SK-N-SH treated with all-trans-retinoic acid at 6 μM for 48 hours (cell line): Measurements from ENCODE around the gene TTC7B.

Experiments
- ATAC-seq: fragments of 200-7000 bp; cut with Tn5 transposase; 3 replicates; pipeline ENCODE4 v1.9.1; 2020; ENCODE audit warnings: mild to moderate bottlenecking, moderate library complexity
- ARNTL ChIP-seq: fragments of 450-650 bp; formaldehyde crosslinking; IDR thresholded peaks from 2 replicates; pipeline ENCODE4 v1.5.0; 2020; ENCODE audit warnings: low read depth, mild to moderate bottlenecking, moderate library complexity, borderline replicate concordance
- BACH2 ChIP-seq: fragments of 250-450 bp; sonication (Bioruptor Pico); IDR thresholded peaks from 2 replicates; pipeline ENCODE4 v1.9.0; 2021; ENCODE audit warnings: mild to moderate bottlenecking, borderline replicate concordance
- CSDC2 ChIP-seq: fragments of 250-450 bp; sonication (Bioruptor Pico); IDR thresholded peaks from 2 replicates; pipeline ENCODE4 v1.5.0; 2020; ENCODE audit warnings: mild to moderate bottlenecking, moderate library complexity
- ESRRG ChIP-seq: fragments of 250-450 bp; sonication (Bioruptor Pico); IDR thresholded peaks from 2 replicates; pipeline ENCODE4 v1.6.1; 2021; ENCODE audit warnings: mild to moderate bottlenecking
- GLIS3 ChIP-seq: fragments of 250-450 bp; sonication (Bioruptor Pico); IDR thresholded peaks from 2 replicates; pipeline ENCODE4 v1.5.0; 2020; ENCODE audit warnings: mild to moderate bottlenecking, moderate library complexity
- ISL1 ChIP-seq: fragments of 250-450 bp; sonication (Bioruptor Pico); IDR thresholded peaks from 2 replicates; pipeline ENCODE4 v2.1.2; 2022; ENCODE audit warnings: mild to moderate bottlenecking, moderate library complexity
- OSR1 ChIP-seq: fragments of 250-450 bp; sonication (Bioruptor Pico); IDR thresholded peaks from 2 replicates; pipeline ENCODE4 v1.8.0; 2022; ENCODE audit warnings: moderate library complexity, mild to moderate bottlenecking, inconsistent platforms
- PPARA ChIP-seq: fragments of 250-450 bp; sonication (Bioruptor Pico); IDR thresholded peaks from 2 replicates; pipeline ENCODE4 v1.5.0; 2020; ENCODE audit warnings: mild to moderate bottlenecking, borderline replicate concordance
- SNAI2 ChIP-seq: fragments of 250-450 bp; sonication (Bioruptor Pico); IDR thresholded peaks from 2 replicates; pipeline ENCODE4 v1.5.0; 2020; ENCODE audit warnings: mild to moderate bottlenecking, moderate library complexity
- TCF4 ChIP-seq: fragments of 250-450 bp; sonication (Bioruptor Pico); IDR thresholded peaks from 2 replicates; pipeline ENCODE4 v1.8.0; 2021; ENCODE audit warnings: mild to moderate bottlenecking, moderate library complexity, borderline replicate concordance
- TOX ChIP-seq: fragments of 250-450 bp; sonication (Bioruptor Pico); IDR thresholded peaks from 2 replicates; pipeline ENCODE4 v1.8.0; 2021; ENCODE audit warnings: mild to moderate bottlenecking, moderate library complexity, borderline replicate concordance
- ZC3H10 ChIP-seq: fragments of 250-450 bp; sonication (Bioruptor Pico); IDR thresholded peaks from 2 replicates; pipeline ENCODE4 v1.5.1; 2021; ENCODE audit warnings: mild to moderate bottlenecking, moderate library complexity
- ZFP3 ChIP-seq: fragments of 250-450 bp; sonication (Bioruptor Pico); IDR thresholded peaks from 2 replicates; pipeline ENCODE4 v1.5.0; 2020; ENCODE audit warnings: mild to moderate bottlenecking, moderate library complexity
- ZFP30 ChIP-seq: fragments of 450-650 bp; formaldehyde crosslinking; IDR thresholded peaks from 2 replicates; pipeline ENCODE4 v1.5.0; 2022; ENCODE audit warnings: mild to moderate bottlenecking, moderate library complexity
- ZNF565 ChIP-seq: fragments of 450-650 bp; formaldehyde crosslinking; conservative IDR thresholded peaks from 2 replicates; pipeline ENCODE4 v1.5.0; 2020; ENCODE audit warnings: low read depth, mild to moderate bottlenecking, moderate library complexity
- ZNF70 ChIP-seq: fragments of 450-650 bp; formaldehyde crosslinking; IDR thresholded peaks from 2 replicates; pipeline ENCODE4 v1.5.0; 2020; ENCODE audit warnings: mild to moderate bottlenecking, moderate library complexity
- ZNF8 ChIP-seq: fragments of 450-650 bp; formaldehyde crosslinking; IDR thresholded peaks from 2 replicates; pipeline ENCODE4 v1.5.0; 2020; ENCODE audit warnings: mild to moderate bottlenecking, moderate library complexity
- TF ChIP-seq, protein P1 (sequence below): fragments of 250-450 bp; sonication (Bioruptor Pico); IDR thresholded peaks from 2 replicates; pipeline ENCODE4 v1.5.1; 2020; ENCODE audit warnings: low read depth, mild to moderate bottlenecking, moderate library complexity
- TF ChIP-seq, protein P2 (sequence below): fragments of 250-450 bp; sonication (Bioruptor Pico); IDR thresholded peaks from 2 replicates; pipeline ENCODE4 v1.5.1; 2021; ENCODE audit warnings: mild to moderate bottlenecking, moderate library complexity
- TF ChIP-seq, protein P3 (sequence below): fragments of 250-450 bp; sonication (Bioruptor Pico); IDR thresholded peaks from 2 replicates; pipeline ENCODE4 v1.8.0; 2020; ENCODE audit warnings: mild to moderate bottlenecking, moderate library complexity, borderline replicate concordance
- TF ChIP-seq, protein P4 (sequence below): fragments of 250-450 bp; sonication (Bioruptor Pico); IDR thresholded peaks from 2 replicates; pipeline ENCODE4 v1.8.0; 2021; ENCODE audit warnings: low read depth, mild to moderate bottlenecking, moderate library complexity, borderline replicate concordance
- TF ChIP-seq, protein P5 (sequence below): fragments of 250-450 bp; sonication (Bioruptor Pico); IDR thresholded peaks from 2 replicates; pipeline ENCODE4 v1.5.0; 2020; ENCODE audit warnings: mild to moderate bottlenecking, moderate library complexity

TTC7B gene

DNA sequence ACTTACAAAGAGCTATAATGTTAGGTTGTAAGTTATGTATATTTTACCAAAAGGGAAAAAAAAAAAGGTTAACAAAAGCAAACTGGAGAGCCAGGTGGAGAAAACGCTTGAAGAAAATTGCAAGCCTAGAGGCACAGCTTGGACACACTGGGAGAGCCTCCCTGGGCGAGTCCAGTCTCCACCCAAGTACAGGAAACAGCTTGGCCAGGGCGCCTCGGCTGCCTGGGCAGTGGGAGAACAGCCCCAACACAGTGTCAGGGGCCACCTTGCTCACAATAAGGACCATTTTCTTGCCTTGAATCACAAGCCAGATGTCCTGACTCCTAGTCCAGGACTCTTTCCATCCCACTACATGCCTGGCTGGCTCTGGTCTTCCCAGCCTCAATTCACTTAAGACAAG, 33.3 kb downstream of the TTC7B start:
- no peak for ATAC-seq

DNA sequence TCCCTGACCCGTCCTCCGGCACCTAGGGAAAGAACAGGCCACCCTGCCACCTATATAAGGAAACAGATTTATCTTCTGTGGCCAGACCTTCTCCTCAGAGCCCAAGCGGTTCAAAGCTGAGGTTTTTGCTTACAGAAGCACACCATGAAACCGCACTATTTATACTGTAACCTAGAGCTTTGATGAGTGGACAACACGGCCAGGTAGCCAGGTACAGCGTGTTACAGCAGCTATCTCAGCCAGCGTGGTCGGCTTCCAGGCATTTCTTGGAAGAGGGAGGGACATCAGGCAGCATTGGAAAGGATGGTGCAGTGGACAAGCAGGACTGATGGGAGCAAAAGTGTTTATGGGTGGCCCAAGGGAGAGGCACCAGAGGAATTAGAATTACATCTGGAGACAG, 34.4 kb downstream of the TTC7B start:
- no peak for ATAC-seq
- TF ChIP-seq, protein P1, sequence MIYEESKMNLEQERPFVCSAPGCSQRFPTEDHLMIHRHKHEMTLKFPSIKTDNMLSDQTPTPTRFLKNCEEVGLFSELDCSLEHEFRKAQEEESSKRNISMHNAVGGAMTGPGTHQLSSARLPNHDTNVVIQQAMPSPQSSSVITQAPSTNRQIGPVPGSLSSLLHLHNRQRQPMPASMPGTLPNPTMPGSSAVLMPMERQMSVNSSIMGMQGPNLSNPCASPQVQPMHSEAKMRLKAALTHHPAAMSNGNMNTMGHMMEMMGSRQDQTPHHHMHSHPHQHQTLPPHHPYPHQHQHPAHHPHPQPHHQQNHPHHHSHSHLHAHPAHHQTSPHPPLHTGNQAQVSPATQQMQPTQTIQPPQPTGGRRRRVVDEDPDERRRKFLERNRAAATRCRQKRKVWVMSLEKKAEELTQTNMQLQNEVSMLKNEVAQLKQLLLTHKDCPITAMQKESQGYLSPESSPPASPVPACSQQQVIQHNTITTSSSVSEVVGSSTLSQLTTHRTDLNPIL = no peak
- TF ChIP-seq ARNTL (CRISPR knock-in tag) (no peak), SNAI2 (CRISPR knock-in tag) (no peak), ISL1 (CRISPR knock-in tag) (no peak), ZC3H10 (CRISPR knock-in tag) (no peak), ZNF8 (no peak), ZFP30 (CRISPR knock-in tag) (no peak), CSDC2 (CRISPR knock-in tag) (no peak), ESRRG (no peak), ZNF565 (CRISPR knock-in tag) (no peak), BACH2 (CRISPR knock-in tag) (no peak), TOX (CRISPR knock-in tag) (no peak)
- TF ChIP-seq, protein P2, sequence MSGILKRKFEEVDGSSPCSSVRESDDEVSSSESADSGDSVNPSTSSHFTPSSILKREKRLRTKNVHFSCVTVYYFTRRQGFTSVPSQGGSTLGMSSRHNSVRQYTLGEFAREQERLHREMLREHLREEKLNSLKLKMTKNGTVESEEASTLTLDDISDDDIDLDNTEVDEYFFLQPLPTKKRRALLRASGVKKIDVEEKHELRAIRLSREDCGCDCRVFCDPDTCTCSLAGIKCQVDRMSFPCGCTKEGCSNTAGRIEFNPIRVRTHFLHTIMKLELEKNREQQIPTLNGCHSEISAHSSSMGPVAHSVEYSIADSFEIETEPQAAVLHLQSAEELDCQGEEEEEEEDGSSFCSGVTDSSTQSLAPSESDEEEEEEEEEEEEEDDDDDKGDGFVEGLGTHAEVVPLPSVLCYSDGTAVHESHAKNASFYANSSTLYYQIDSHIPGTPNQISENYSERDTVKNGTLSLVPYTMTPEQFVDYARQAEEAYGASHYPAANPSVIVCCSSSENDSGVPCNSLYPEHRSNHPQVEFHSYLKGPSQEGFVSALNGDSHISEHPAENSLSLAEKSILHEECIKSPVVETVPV (CRISPR knock-in tag) = no peak

More for the DNA sequence above, 33.3 kb downstream of the TTC7B start:
- TF ChIP-seq ARNTL (CRISPR knock-in tag) (no peak), ZNF8 (no peak), ZFP30 (CRISPR knock-in tag) (no peak), GLIS3 (no peak), ZNF70 (CRISPR knock-in tag) (no peak), TCF4 (CRISPR knock-in tag) (no peak), ESRRG (no peak), ZC3H10 (CRISPR knock-in tag) (no peak), TOX (CRISPR knock-in tag) (no peak), OSR1 (CRISPR knock-in tag) (no peak), ZFP3 (no peak), BACH2 (CRISPR knock-in tag) (no peak), PPARA (CRISPR knock-in tag) (no peak), ZNF565 (CRISPR knock-in tag) (no peak)
- TF ChIP-seq, protein P1 = no peak
- TF ChIP-seq, protein P3, sequence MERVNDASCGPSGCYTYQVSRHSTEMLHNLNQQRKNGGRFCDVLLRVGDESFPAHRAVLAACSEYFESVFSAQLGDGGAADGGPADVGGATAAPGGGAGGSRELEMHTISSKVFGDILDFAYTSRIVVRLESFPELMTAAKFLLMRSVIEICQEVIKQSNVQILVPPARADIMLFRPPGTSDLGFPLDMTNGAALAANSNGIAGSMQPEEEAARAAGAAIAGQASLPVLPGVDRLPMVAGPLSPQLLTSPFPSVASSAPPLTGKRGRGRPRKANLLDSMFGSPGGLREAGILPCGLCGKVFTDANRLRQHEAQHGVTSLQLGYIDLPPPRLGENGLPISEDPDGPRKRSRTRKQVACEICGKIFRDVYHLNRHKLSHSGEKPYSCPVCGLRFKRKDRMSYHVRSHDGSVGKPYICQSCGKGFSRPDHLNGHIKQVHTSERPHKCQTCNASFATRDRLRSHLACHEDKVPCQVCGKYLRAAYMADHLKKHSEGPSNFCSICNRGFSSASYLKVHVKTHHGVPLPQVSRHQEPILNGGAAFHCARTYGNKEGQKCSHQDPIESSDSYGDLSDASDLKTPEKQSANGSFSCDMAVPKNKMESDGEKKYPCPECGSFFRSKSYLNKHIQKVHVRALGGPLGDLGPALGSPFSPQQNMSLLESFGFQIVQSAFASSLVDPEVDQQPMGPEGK = no peak
- TF ChIP-seq, protein P4, sequence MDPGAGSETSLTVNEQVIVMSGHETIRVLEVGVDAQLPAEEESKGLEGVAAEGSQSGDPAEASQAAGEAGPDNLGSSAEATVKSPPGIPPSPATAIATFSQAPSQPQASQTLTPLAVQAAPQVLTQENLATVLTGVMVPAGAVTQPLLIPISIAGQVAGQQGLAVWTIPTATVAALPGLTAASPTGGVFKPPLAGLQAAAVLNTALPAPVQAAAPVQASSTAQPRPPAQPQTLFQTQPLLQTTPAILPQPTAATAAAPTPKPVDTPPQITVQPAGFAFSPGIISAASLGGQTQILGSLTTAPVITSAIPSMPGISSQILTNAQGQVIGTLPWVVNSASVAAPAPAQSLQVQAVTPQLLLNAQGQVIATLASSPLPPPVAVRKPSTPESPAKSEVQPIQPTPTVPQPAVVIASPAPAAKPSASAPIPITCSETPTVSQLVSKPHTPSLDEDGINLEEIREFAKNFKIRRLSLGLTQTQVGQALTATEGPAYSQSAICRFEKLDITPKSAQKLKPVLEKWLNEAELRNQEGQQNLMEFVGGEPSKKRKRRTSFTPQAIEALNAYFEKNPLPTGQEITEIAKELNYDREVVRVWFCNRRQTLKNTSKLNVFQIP = no peak

DNA sequence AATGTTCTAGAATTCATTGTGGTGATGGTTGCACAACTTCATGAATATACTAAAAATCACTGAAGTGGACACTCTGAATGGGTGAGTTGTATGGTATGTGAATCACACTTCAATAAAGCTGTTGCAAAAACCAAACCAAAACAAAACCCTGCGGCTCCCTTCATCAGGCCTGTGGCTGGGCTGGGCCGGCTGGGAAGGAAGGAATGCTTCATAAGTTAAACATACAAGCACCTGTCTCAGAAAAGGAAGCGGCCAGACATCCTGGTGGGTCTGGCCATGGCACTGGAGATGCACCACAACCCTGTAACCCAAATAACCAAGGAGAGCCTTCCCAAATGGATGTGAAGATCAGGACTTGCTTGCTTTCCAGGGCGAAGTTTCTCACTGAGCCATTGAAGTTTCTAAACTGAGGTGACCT, 34.9 kb downstream of the TTC7B start:
- no peak for ATAC-seq
- TF ChIP-seq, protein P4 = no peak
- TF ChIP-seq ISL1 (CRISPR knock-in tag) (no peak), TOX (CRISPR knock-in tag) (no peak), TCF4 (CRISPR knock-in tag) (no peak), BACH2 (CRISPR knock-in tag) (no peak), ZNF8 (no peak), PPARA (CRISPR knock-in tag) (no peak), ARNTL (CRISPR knock-in tag) (no peak)
- TF ChIP-seq, protein P5, sequence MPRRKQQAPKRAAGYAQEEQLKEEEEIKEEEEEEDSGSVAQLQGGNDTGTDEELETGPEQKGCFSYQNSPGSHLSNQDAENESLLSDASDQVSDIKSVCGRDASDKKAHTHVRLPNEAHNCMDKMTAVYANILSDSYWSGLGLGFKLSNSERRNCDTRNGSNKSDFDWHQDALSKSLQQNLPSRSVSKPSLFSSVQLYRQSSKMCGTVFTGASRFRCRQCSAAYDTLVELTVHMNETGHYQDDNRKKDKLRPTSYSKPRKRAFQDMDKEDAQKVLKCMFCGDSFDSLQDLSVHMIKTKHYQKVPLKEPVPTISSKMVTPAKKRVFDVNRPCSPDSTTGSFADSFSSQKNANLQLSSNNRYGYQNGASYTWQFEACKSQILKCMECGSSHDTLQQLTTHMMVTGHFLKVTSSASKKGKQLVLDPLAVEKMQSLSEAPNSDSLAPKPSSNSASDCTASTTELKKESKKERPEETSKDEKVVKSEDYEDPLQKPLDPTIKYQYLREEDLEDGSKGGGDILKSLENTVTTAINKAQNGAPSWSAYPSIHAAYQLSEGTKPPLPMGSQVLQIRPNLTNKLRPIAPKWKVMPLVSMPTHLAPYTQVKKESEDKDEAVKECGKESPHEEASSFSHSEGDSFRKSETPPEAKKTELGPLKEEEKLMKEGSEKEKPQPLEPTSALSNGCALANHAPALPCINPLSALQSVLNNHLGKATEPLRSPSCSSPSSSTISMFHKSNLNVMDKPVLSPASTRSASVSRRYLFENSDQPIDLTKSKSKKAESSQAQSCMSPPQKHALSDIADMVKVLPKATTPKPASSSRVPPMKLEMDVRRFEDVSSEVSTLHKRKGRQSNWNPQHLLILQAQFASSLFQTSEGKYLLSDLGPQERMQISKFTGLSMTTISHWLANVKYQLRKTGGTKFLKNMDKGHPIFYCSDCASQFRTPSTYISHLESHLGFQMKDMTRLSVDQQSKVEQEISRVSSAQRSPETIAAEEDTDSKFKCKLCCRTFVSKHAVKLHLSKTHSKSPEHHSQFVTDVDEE (CRISPR knock-in tag) = no peak
- TF ChIP-seq, protein P2 (CRISPR knock-in tag) = no peak
